ENCODE results near the gene KCNIP2. TPM values are rescaled to one million over a fixed set of nuclear protein-coding genes. Genes with fewer than 3 reads are reported as not detected.

KCNIP2 gene
- total RNA-seq, 6 experiments from 2014 or later, result 0.53 to 1.9 (median 1.1) TPM

- TF ChIP-seq, protein P1, sequence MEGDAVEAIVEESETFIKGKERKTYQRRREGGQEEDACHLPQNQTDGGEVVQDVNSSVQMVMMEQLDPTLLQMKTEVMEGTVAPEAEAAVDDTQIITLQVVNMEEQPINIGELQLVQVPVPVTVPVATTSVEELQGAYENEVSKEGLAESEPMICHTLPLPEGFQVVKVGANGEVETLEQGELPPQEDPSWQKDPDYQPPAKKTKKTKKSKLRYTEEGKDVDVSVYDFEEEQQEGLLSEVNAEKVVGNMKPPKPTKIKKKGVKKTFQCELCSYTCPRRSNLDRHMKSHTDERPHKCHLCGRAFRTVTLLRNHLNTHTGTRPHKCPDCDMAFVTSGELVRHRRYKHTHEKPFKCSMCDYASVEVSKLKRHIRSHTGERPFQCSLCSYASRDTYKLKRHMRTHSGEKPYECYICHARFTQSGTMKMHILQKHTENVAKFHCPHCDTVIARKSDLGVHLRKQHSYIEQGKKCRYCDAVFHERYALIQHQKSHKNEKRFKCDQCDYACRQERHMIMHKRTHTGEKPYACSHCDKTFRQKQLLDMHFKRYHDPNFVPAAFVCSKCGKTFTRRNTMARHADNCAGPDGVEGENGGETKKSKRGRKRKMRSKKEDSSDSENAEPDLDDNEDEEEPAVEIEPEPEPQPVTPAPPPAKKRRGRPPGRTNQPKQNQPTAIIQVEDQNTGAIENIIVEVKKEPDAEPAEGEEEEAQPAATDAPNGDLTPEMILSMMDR (IDR thresholded peaks at IDR 0.05), result peak; percentile 87 to 96 (median 95)
- TF ChIP-seq POLR2A (IDR thresholded peaks at IDR 0.05), result no peak
- intact Hi-C loops (cut with DNase I), result loop anchor here in 1 of 2 donors (10.0 kb wide), 1 partner anchor 234 kb away; no protein-coding TSS in a partner anchor
- 9% methylated on average over 14 of the region's 46 CpGs for WGBS (ENCODE audit: insufficient coverage, low coverage, low lambda C conversion rate, missing lambda C conversion rate)
- Histone ChIP-seq H3K36me3 (no peaks in the 10 kb centered on the region), H3K4me3 (peak overlapping the region; percentile 9 to 38 (median 27)), H3K27me3 (no peaks in the 10 kb centered on the region), H3K27ac (no peak overlapping the region), H3K9me3 (no peaks in the 10 kb centered on the region), H3K4me1 (peaks cover 0 to 9% (median 2%) of the 10 kb centered on the region in 4 donors)
- DNase-seq (peak; percentile 81 to 85 (median 82)), ATAC-seq (peak; percentile 83 to 87 (median 86))
Measured at GRCh38 chr10:101840741-101841453, 2.7 kb downstream of the KCNIP2 start.

GRCh38 chr10:101840102-101840684 lies 3.4 kb downstream of the KCNIP2 start:
- no peaks in the 10 kb centered on the region for H3K9me3 ChIP-seq
- under 1% methylated on average over 17 of the region's 19 CpGs for WGBS (ENCODE audit: insufficient coverage, low coverage, low lambda C conversion rate, missing lambda C conversion rate)
- H3K4me1 ChIP-seq, result peaks cover 0 to 9% (median 2%) of the 10 kb centered on the region in 4 donors
- intact Hi-C loops (cut with DNase I), result loop anchor here in 1 of 2 donors (10.0 kb wide), 1 partner anchor 235 kb away; no protein-coding TSS in a partner anchor
- peak overlapping the region; percentile 14 to 38 (median 27) for H3K4me3 ChIP-seq
- H3K36me3 ChIP-seq, result no peaks in the 10 kb centered on the region
- no peak for DNase-seq
- TF ChIP-seq, protein P1 (IDR thresholded peaks at IDR 0.05), result no peak
- TF ChIP-seq POLR2A (IDR thresholded peaks at IDR 0.05), result no peak
- no peaks in the 10 kb centered on the region for H3K27me3 ChIP-seq
- no peak overlapping the region for H3K27ac ChIP-seq
- ATAC-seq, result peak in 1 of 4 donors; percentile 3

DNA sequence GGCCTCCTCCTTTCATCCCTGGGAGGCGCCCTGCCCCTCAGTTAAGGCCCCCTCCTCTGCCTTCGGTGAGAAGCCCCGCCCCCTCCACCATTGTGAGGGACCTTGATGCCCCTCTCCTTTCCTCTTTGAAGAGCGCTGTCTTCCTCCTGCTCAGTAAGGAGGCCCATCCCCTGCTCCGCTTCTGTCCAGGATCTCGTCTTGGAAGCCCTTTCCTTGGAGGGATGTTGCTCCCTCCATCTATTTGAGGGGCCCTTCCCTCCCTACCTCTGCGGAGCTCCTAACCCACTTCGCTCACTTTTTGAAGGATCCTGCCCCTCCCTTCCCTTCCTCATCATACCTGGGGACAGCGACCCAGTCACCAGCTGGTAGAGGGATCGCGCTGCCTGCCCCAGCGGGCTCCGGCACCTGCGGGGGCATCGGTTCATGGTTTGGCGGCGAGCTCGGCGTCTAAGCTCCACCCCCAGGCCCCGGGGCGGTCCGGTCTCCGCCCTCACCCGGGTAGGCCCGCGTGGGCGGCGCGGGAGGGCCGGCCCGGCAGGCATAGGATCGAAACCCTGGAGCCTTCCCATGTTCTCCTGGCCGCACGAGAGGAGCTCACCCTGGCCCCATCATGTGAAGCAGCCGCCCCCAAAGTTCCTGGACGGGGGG lies 4.1 kb downstream of the KCNIP2 start:
- H3K27ac ChIP-seq, result no peak overlapping the region
- intact Hi-C loops (cut with DNase I), result loop anchor here in 1 of 2 donors (5.0 to 10.0 kb wide), 2 partner anchors 168 to 235 kb away; no protein-coding TSS in a partner anchor

GRCh38 chr10:101839002-101839401 lies 4.6 kb downstream of the KCNIP2 start:
- ATAC-seq (no peak), DNase-seq (no peak)
- no peak for TF ChIP-seq POLR2A (IDR thresholded peaks at IDR 0.05)
- intact Hi-C loops (cut with DNase I), result loop anchor here in 1 of 2 donors (5.0 kb wide), 1 partner anchor 168 kb away; no protein-coding TSS in a partner anchor
- WGBS (ENCODE audit: insufficient coverage, low coverage, low lambda C conversion rate, missing lambda C conversion rate), result no CpG with 5 or more reads among the region's 1 CpG
- H3K9me3 ChIP-seq, result no peaks in the 10 kb centered on the region
- H3K4me1 ChIP-seq, result peaks cover 0 to 9% (median 2%) of the 10 kb centered on the region in 4 donors
- H3K27me3 ChIP-seq, result no peaks in the 10 kb centered on the region
- no peak overlapping the region for H3K4me3 ChIP-seq
- H3K36me3 ChIP-seq, result no peaks in the 10 kb centered on the region
- H3K27ac ChIP-seq, result no peak overlapping the region

More for the DNA sequence above, 4.1 kb downstream of the KCNIP2 start:
- 27% methylated on average over 18 of the region's 36 CpGs for whole genome bisulfite sequencing (ENCODE audit: insufficient coverage, low coverage, low lambda C conversion rate, missing lambda C conversion rate)
- ATAC-seq (peak; percentile 72 to 77 (median 74)), DNase-seq (peak; percentile 73 to 80 (median 76))
- H3K4me1 ChIP-seq, result peaks cover 0 to 9% (median 2%) of the 10 kb centered on the region in 4 donors
- H3K4me3 ChIP-seq, result peak overlapping the region; percentile 14 to 38 (median 27)
- H3K9me3 ChIP-seq, result no peaks in the 10 kb centered on the region
- H3K36me3 ChIP-seq, result no peaks in the 10 kb centered on the region
- H3K27me3 ChIP-seq, result no peaks in the 10 kb centered on the region
- TF ChIP-seq, protein P1 (IDR thresholded peaks at IDR 0.05), result no peak
- no peak for TF ChIP-seq POLR2A (IDR thresholded peaks at IDR 0.05)

Data from right lobe of liver (tissue), 6 donors.